HepG2 (cell line): Measurements from ENCODE around the gene NACC2. TPM values are rescaled to one million over a fixed set of nuclear protein-coding genes. Genes with fewer than 3 reads are reported as not detected.

Experiments used
- ARID2 ChIP-seq: sonication (generic); formaldehyde crosslinking; IDR thresholded peaks from 2 replicates; pipeline ENCODE4 v1.8.1; 2022; ENCODE audit warnings: mild to moderate bottlenecking, missing genetic modification reagents, borderline replicate concordance
- ARNT2 ChIP-seq: sonication (generic); formaldehyde crosslinking; IDR thresholded peaks from 2 replicates; pipeline ENCODE4 v1.8.0; 2022; ENCODE audit warnings: mild to moderate bottlenecking, low read depth, missing genetic modification reagents, moderate library complexity
- GABPA ChIP-seq, 2 experiments: IDR thresholded peaks; 2 replicates each; pipeline ENCODE4 v1.6.1; 2011 to 2016; ENCODE audit warnings: low read depth in 2 of 2, low read length in 1 of 2, missing biosample characterization in 1 of 2, missing genetic modification characterization in 1 of 2
- HDAC1 ChIP-seq: sonication (generic); formaldehyde crosslinking; IDR thresholded peaks from 2 replicates; pipeline ENCODE4 v1.5.1; 2020; ENCODE audit warnings: mild to moderate bottlenecking, missing genetic modification reagents
- NR3C1 ChIP-seq: sonication (generic); formaldehyde crosslinking; IDR thresholded peaks from 2 replicates; pipeline ENCODE4 v1.4.0; 2020; ENCODE audit warnings: missing genetic modification reagents
- SIN3A ChIP-seq: IDR thresholded peaks from 2 replicates; pipeline ENCODE4 v1.6.1; 2011; ENCODE audit warnings: low read depth, mild to moderate bottlenecking, control low read depth, low read length, borderline replicate concordance
- SNAPC2 ChIP-seq: sonication (generic); formaldehyde crosslinking; IDR thresholded peaks from 2 replicates; pipeline ENCODE4 v1.8.1; 2022; ENCODE audit warnings: mild to moderate bottlenecking, missing genetic modification reagents
- TP53 ChIP-seq: sonication (generic); formaldehyde crosslinking; conservative IDR thresholded peaks from 2 replicates; pipeline ENCODE4 v1.4.0; 2020; ENCODE audit warnings: missing genetic modification reagents
- YEATS2 ChIP-seq: sonication (generic); formaldehyde crosslinking; IDR thresholded peaks from 2 replicates; pipeline ENCODE4 v1.4.0; 2020; ENCODE audit warnings: missing genetic modification reagents, borderline replicate concordance
- ZFP82 ChIP-seq: sonication (generic); formaldehyde crosslinking; IDR thresholded peaks from 2 replicates; pipeline ENCODE4 v1.5.1; 2020; ENCODE audit warnings: mild to moderate bottlenecking, missing genetic modification reagents, borderline replicate concordance
- ZNF430 ChIP-seq: sonication (generic); formaldehyde crosslinking; IDR thresholded peaks from 2 replicates; pipeline ENCODE4 v1.9.0; 2021; ENCODE audit warnings: mild to moderate bottlenecking, missing genetic modification reagents
- ZNF510 ChIP-seq: sonication (generic); formaldehyde crosslinking; IDR thresholded peaks from 2 replicates; pipeline ENCODE4 v1.4.0; 2020; ENCODE audit warnings: low read depth, mild to moderate bottlenecking, missing genetic modification reagents
- ZNF792 ChIP-seq: IDR thresholded peaks from 2 replicates; pipeline ENCODE4 v1.6.1; 2016
- polyA plus RNA-seq, 8 experiments: library from polyadenylated mRNA; depleted of rRNA in 3 of 8; stranded (reverse) in 7 of 8; unstranded in 1 of 8; fragments of >200 nt; fragmentation: Illumina TruSeq in 4 of 8; extraction: Trizol in 4 of 8; gene quantifications; 2 replicates each; pipeline versions ENCODE4 v1.2.1 to v1.2.3, GENCODE V29; 2011 to 2016; ENCODE audit warnings: low read depth in 4 of 8, missing spikeins in 1 of 8, mixed read lengths in 1 of 8; ENCODE audit not compliant: insufficient read depth in 1 of 8
- total RNA-seq, 5 experiments: library from RNA; depleted of rRNA; stranded (reverse); fragments of >200 nt; fragmentation: Illumina TruSeq; extraction: Trizol; gene quantifications; 2 replicates each; pipeline ENCODE4 v1.2.3, GENCODE V29; 2016; ENCODE audit warnings: low read depth in 1 of 5
- TF ChIP-seq, protein P1 (sequence below), 2 experiments: sonication (generic) in 1 of 2; formaldehyde crosslinking in 1 of 2; IDR thresholded peaks; 2 replicates each; pipeline versions ENCODE4 v1.6.1 to v1.9.0; 2014 to 2022; ENCODE audit warnings: antibody characterized with exemption in 1 of 2, borderline replicate concordance in 1 of 2, inconsistent platforms in 1 of 2, low read depth in 1 of 2, missing genetic modification reagents in 1 of 2
- TF ChIP-seq, protein P2 (sequence below): IDR thresholded peaks from 2 replicates; pipeline ENCODE4 v1.6.1; 2018; ENCODE audit warnings: missing genetic modification reagents
- TF ChIP-seq, protein P3 (sequence below): sonication (generic); formaldehyde crosslinking; IDR thresholded peaks from 2 replicates; pipeline ENCODE4 v1.4.0; 2020; ENCODE audit warnings: mild to moderate bottlenecking, missing genetic modification reagents

The NACC2 gene
- total and polyA plus RNA-seq, 2 of the 13 experiments (the other 11 are each of a cell fraction or from before 2014, with no cell fraction given): 5.9 to 12.3 TPM

DNA sequence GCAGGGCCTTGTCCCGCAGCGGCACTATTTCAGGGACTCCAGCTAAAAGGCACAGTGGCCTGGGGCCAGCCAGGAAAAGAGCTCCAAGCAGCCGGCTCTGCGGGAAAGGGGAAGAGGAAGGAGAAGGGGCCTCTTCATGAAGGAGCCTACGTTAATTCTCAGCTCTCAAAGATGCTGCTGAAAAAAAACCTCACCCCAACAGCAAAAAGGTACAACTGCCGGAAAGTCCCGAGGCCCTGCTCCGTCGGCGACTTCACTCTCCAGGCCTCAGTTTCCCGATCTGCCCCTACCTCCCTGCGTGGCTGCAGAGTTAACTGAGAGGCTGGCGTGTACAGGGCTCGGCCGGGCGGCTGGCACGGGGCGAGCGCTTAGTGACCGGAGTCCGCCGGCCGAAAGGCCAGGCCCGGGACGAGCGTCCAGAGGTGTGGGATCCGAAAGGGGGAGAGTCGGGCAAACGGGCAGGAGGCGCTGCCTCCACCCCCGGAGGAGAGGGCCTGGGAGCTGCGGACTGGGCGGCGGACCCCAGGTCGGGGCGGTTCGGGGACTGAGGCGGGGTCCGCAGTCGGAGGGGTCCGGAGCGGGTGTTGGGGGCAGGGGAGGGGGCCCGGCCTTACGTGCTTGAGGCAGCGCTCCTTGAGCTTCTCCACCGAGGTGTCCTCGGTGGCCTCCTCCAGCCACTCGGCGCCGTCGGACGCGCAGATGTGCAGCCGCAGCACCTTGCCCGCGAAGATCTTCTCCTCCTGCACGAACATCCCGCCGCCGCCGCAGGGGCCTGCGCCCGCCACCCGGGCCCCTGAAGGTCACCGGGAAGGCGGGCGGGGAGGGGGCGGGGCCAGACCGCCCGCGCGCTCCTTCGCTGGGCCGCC lies 134.4 kb downstream of the NACC2 start (continued):
- TF ChIP-seq, protein P1, sequence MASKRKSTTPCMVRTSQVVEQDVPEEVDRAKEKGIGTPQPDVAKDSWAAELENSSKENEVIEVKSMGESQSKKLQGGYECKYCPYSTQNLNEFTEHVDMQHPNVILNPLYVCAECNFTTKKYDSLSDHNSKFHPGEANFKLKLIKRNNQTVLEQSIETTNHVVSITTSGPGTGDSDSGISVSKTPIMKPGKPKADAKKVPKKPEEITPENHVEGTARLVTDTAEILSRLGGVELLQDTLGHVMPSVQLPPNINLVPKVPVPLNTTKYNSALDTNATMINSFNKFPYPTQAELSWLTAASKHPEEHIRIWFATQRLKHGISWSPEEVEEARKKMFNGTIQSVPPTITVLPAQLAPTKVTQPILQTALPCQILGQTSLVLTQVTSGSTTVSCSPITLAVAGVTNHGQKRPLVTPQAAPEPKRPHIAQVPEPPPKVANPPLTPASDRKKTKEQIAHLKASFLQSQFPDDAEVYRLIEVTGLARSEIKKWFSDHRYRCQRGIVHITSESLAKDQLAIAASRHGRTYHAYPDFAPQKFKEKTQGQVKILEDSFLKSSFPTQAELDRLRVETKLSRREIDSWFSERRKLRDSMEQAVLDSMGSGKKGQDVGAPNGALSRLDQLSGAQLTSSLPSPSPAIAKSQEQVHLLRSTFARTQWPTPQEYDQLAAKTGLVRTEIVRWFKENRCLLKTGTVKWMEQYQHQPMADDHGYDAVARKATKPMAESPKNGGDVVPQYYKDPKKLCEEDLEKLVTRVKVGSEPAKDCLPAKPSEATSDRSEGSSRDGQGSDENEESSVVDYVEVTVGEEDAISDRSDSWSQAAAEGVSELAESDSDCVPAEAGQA (IDR thresholded peaks at IDR 0.05; ENCODE audit: low read depth): no peak
- TF ChIP-seq, protein P1 (CRISPR knock-in tag; IDR thresholded peaks at IDR 0.05; ENCODE audit: borderline replicate concordance): 0 out of 2 replicates have a peak, but pooled peaks have one; percentile 19
- TF ChIP-seq, protein P2, sequence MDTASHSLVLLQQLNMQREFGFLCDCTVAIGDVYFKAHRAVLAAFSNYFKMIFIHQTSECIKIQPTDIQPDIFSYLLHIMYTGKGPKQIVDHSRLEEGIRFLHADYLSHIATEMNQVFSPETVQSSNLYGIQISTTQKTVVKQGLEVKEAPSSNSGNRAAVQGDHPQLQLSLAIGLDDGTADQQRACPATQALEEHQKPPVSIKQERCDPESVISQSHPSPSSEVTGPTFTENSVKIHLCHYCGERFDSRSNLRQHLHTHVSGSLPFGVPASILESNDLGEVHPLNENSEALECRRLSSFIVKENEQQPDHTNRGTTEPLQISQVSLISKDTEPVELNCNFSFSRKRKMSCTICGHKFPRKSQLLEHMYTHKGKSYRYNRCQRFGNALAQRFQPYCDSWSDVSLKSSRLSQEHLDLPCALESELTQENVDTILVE: peak; percentile 80
- 0 out of 2 replicates have a peak, but pooled peaks have one; percentile 46 for TF ChIP-seq ZNF430 (CRISPR knock-in tag)
- 0 out of 2 replicates have a peak, but pooled peaks have one; percentile 6 for TF ChIP-seq ZNF792 (CRISPR knock-in tag)
- TF ChIP-seq ZNF510: no peak
- TF ChIP-seq SNAPC2 (CRISPR knock-in tag): 0 out of 2 replicates have a peak, but pooled peaks have one; percentile 22
- TF ChIP-seq, protein P3, sequence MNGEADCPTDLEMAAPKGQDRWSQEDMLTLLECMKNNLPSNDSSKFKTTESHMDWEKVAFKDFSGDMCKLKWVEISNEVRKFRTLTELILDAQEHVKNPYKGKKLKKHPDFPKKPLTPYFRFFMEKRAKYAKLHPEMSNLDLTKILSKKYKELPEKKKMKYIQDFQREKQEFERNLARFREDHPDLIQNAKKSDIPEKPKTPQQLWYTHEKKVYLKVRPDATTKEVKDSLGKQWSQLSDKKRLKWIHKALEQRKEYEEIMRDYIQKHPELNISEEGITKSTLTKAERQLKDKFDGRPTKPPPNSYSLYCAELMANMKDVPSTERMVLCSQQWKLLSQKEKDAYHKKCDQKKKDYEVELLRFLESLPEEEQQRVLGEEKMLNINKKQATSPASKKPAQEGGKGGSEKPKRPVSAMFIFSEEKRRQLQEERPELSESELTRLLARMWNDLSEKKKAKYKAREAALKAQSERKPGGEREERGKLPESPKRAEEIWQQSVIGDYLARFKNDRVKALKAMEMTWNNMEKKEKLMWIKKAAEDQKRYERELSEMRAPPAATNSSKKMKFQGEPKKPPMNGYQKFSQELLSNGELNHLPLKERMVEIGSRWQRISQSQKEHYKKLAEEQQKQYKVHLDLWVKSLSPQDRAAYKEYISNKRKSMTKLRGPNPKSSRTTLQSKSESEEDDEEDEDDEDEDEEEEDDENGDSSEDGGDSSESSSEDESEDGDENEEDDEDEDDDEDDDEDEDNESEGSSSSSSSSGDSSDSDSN: peak; percentile 59
- peak; percentile 29; the same call in 1 of the 2 replicates for TF ChIP-seq SIN3A
- TF ChIP-seq HDAC1 (CRISPR knock-in tag): 0 out of 2 replicates have a peak, but pooled peaks have one; percentile 33
- TF ChIP-seq ARID2: peak; percentile 58; the same call in 1 of the 2 replicates
- no peak; the same call in 1 of the 2 replicates for TF ChIP-seq GABPA (IDR thresholded peaks at IDR 0.05; ENCODE audit: low read depth, low read length)
- no peak for TF ChIP-seq GABPA (CRISPR knock-in tag; IDR thresholded peaks at IDR 0.05; ENCODE audit: low read depth)
- TF ChIP-seq ZFP82 (CRISPR knock-in tag): no peak
- no peak for TF ChIP-seq NR3C1 (CRISPR knock-in tag)
- TF ChIP-seq TP53: no peak
- 0 out of 2 replicates have a peak, but pooled peaks have one; percentile 23 for TF ChIP-seq ARNT2 (CRISPR knock-in tag)
- no peak for TF ChIP-seq YEATS2 (CRISPR knock-in tag)
